Measurements from ENCODE around the gene RAX2. TPM values are rescaled to one million over a fixed set of nuclear protein-coding genes. Genes with fewer than 3 reads are reported as not detected.

RAX2 gene
- total RNA-seq, 1 donor from 2014 or later = not detected

DNA sequence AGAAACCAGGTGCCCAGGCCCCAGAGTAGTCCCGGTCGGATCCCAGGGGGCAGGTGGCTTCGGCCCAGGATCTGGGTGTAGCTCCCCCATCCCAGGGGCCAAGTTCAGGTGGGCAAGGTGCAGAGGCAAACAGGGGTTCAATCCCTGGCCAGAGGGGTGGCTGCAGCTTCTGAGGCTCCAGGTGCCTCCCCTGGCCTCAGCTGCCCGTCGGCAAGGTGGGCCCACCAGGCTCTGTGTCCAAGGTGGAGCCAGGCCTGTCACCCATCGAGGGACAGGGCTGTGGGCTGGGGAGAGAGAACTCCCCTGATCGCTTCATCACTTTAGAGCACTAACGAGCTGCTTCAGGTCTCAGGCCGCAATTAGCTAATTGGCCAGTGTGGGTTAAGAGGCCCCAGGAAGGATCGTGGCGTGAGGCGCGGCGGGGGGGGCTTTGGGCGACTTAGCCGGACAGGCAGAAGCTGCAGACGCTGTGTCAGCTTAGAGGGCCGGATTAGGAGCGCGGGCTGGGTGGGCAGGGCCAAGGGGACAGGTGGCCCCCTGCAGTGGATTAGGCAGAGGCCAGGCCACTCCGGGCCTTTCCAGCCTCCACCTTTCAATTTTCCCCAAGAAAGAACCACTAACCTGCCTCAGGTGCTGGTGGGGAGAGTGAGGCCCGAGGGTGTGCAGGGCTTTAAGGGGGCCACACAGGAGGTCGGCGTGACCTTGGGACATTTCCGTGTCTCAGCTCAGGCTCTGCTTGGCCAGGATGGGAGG, 2.8 kb upstream of the RAX2 start:
- Histone ChIP-seq H3K4me3 (ENCODE audit: low read depth, low read length) (no peak overlapping the region), H3K36me3 (ENCODE audit: control insufficient read depth, insufficient read depth, low read length) (no peaks in the 10 kb centered on the region), H3K27me3 (ENCODE audit: control insufficient read depth, insufficient read depth, low read length) (peaks cover 18% of the 10 kb centered on the region)
- TF ChIP-seq, protein P1, sequence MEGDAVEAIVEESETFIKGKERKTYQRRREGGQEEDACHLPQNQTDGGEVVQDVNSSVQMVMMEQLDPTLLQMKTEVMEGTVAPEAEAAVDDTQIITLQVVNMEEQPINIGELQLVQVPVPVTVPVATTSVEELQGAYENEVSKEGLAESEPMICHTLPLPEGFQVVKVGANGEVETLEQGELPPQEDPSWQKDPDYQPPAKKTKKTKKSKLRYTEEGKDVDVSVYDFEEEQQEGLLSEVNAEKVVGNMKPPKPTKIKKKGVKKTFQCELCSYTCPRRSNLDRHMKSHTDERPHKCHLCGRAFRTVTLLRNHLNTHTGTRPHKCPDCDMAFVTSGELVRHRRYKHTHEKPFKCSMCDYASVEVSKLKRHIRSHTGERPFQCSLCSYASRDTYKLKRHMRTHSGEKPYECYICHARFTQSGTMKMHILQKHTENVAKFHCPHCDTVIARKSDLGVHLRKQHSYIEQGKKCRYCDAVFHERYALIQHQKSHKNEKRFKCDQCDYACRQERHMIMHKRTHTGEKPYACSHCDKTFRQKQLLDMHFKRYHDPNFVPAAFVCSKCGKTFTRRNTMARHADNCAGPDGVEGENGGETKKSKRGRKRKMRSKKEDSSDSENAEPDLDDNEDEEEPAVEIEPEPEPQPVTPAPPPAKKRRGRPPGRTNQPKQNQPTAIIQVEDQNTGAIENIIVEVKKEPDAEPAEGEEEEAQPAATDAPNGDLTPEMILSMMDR (IDR thresholded peaks at IDR 0.05; ENCODE audit: insufficient read depth, low read length, poor library complexity, severe bottlenecking) = no peak
- DNase-seq (ENCODE audit: low read depth) = no peak

DNA sequence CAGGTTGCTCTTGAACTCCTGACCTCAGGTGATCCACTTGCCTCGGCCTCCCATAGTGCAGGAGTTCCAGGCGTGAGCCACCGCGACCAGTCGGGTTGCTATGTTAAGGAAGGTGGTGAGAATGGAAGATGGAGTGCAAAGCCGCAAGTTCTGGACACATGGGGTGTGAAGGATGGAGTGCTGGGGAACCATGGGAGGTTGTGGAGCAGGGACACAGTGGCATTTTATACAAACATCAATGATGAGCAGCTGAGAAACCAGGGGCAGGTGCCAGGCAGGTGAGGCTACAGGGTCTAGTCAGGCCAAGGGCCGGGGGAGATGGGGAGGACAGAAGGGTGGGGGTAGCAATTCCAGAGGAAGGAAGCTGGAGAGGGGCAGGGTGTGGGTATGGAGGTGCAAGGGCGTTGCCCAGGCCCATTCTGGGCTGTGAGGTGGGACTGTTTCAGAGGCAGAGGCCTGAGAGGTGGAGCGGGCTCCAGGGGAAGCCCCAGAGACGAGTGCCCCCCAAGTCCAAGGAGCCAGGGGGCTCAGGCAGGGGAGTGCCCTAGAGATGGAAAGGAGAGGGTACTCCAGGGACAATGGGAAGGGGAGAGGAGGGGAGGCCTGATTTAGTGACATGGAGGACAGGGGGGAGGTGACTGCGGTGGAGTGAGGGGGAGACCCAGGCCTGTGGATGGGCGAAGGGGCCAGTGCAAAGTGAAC, 1.9 kb upstream of the RAX2 start:
- TF ChIP-seq, protein P1 (IDR thresholded peaks at IDR 0.05; ENCODE audit: insufficient read depth, low read length, poor library complexity, severe bottlenecking) = no peak
- Histone ChIP-seq H3K4me3 (ENCODE audit: low read depth, low read length) (no peak overlapping the region), H3K36me3 (ENCODE audit: control insufficient read depth, insufficient read depth, low read length) (no peaks in the 10 kb centered on the region), H3K27me3 (ENCODE audit: control insufficient read depth, insufficient read depth, low read length) (peaks cover 18% of the 10 kb centered on the region)
- no peak for DNase-seq (ENCODE audit: low read depth)

DNA sequence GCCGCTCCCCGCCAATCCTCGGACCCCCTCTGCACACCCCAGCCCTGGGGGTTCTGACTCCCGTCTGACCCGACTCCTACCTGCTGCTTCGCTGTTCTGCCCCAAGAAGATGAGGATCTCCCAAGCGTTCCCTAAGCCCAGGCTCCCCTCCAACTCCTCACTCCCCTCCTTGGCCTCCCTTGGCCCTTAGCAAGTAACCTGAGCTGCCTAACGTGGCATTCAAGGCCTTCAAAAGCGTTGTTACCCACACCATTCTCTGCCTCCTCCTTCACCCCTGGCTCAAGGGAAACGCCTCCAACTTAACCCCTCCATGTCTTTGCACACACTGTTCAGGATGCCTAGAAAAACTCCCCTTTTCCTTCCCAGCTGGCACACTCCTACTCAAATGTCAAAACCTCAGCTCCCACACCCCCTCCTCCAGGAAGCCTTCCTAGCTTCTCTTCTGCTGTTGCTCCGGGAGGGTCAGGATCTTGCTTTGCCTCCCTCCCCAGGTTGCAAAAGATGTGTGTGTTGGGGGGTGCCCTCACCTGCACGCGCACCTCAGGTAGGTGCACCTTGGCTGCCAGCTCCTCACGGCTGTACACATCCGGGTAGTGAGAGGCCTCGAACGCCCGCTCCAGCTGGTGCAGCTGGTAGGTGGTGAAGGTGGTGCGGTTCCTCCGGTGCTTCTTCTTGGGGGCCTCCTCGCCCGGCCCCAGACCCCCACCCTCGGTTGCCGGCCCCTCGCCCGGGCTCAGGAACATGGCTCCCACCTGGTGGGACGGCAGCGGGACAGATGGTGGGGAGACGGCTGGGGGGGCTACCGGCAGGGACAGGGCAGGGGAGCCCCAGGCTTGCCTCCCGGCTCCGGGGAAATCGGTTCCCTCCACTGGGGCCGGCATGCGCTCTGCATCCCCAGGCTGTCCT, 775 bp downstream of the RAX2 start:
- DNase-seq (ENCODE audit: low read depth) = no peak
- TF ChIP-seq, protein P1 (IDR thresholded peaks at IDR 0.05; ENCODE audit: insufficient read depth, low read length, poor library complexity, severe bottlenecking) = no peak
- Histone ChIP-seq H3K4me3 (ENCODE audit: low read depth, low read length) (no peak overlapping the region), H3K27me3 (ENCODE audit: control insufficient read depth, insufficient read depth, low read length) (peaks cover 18% of the 10 kb centered on the region), H3K36me3 (ENCODE audit: control insufficient read depth, insufficient read depth, low read length) (no peaks in the 10 kb centered on the region)

DNA sequence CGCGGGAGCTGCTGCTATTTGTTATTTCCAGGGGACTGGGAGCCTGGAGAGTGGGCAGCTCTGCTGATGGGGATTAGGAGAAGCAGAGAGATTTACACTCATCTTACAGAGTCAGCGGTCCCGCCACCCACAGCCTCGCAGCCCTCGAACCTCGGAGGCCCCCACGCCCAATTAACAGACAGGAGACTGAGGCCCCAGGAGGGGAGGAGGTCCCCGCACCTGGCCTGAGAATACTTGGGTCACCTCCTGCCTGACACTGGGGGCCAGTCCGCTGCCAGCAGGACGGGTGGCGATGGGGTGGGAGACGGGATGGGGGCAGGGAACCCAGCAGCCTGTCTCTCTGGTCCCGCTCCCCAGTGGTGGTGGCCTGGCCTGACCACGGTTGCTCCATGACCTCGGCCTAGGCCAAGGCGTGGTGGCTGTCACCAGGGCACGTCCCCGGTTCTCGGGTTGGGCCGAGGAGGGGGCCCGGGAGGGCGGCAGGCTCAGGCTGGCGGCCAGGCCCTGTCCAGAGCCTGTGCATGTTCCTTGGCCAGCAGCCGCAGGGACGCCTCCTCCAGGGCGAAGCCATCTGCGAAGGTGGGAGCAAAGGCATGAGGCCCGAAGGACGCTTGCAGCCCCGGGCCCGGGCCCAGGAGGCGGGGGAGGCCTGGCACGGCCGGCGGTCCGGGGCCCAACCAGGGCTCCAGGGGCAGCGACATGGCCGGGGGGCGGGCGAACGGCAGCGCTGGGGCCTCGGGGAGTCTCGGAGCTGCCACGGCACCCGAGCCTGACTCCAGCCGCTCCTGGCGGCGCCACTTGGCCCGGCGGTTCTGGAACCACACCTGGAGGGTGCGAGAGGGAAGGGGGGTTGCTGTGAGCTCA, 1.7 kb downstream of the RAX2 start:
- Histone ChIP-seq H3K27me3 (ENCODE audit: control insufficient read depth, insufficient read depth, low read length) (peaks cover 18% of the 10 kb centered on the region), H3K36me3 (ENCODE audit: control insufficient read depth, insufficient read depth, low read length) (no peaks in the 10 kb centered on the region), H3K4me3 (ENCODE audit: low read depth, low read length) (no peak overlapping the region)
- no peak for DNase-seq (ENCODE audit: low read depth)
- TF ChIP-seq, protein P1 (IDR thresholded peaks at IDR 0.05; ENCODE audit: insufficient read depth, low read length, poor library complexity, severe bottlenecking) = no peak

DNA sequence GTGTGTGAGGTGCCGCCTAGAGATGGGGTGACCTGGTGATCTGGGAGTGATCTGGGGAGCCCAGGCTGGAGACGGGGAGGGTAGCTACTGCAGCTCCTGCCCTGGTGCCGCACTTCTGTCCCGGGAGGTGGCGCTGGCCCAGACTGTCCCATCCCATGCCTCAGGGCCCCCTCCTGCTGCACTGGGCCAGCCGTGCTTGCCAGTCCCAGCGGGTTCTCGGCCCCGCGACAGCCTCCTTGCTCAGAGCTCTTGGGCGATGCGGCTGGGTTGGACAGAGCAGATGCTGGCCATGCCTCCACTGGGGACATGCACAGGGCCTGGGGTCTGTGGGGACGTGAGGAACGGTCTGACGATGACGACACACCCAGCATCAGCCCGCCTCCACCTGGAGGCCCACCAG, 2.5 kb downstream of the RAX2 start:
- no peak overlapping the region for H3K4me3 ChIP-seq (ENCODE audit: low read depth, low read length)
- TF ChIP-seq, protein P1 (IDR thresholded peaks at IDR 0.05; ENCODE audit: insufficient read depth, low read length, poor library complexity, severe bottlenecking) = no peak
- H3K27me3 ChIP-seq (ENCODE audit: control insufficient read depth, insufficient read depth, low read length) = peaks cover 17% of the 10 kb centered on the region
- no peak for DNase-seq (ENCODE audit: low read depth)
- no peaks in the 10 kb centered on the region for H3K36me3 ChIP-seq (ENCODE audit: control insufficient read depth, insufficient read depth, low read length)
